CD4-positive, alpha-beta T cell treated with Interleukin-6 for 4 hours (primary cell): ENCODE measurements around the gene SIK2.

Experiments
- DNase-seq: peaks from one replicate; pipeline ENCODE4 v3.0.0-alpha.2; 2020; ENCODE audit warnings: mixed read lengths

SIK2 gene

DNA sequence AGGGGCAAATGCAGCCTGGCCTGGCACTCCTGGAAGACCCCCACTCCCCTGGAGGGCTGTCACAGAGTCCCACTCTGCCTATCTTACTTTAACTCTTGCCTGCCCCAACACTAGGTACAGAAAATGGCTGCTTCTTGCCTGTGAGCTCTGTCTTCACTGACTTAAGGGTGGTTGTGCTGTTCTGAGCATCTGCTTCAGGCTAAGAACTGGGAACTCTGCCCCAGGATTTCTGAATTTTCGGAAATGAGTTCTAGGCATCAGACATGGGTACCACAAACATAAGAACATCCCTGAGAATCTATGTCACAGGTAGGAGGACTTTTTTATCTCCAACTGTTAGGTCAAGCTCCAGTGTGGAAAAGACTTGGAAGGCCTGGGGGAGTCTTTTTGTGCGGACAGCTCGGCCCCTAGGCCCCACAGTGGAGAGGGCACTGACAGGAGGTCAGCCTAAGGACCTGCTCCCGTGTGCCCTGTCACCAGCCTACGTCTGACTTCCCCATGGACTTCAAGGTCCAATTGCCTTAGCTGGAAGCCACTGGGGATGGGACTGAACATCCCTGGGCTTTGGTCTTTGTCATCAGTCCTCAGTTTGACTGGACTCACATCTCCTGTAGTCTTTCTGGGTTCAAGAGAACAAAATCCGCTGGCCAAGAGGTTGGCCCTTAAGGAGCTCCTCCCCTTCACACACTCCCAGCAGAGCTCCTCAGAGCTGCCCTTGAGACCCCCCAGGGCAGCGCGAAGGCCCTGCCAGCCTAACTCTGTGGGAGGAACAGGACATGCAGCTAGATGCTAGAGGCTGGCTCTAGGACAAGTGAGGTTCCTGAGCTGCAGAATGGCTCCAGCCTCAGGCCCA, 132.1 kb downstream of the SIK2 start:
- DNase-seq, result no peak

DNA sequence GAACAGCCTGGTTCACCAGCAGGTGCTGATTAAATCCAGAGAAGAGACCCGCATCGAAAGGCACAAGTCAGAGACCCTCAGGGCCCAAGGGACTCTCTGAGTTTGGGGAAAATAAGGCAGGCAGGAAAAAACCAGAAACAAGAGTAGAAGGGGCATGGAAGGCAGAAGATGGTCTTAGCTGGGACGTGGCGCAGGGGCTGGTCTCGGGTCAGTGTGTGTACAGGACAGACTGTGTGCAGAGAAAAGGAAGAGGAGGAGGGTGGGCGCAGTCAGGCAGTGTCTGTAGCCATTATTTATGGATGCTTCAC, 132.7 kb downstream of the SIK2 start:
- no peak for DNase-seq

DNA sequence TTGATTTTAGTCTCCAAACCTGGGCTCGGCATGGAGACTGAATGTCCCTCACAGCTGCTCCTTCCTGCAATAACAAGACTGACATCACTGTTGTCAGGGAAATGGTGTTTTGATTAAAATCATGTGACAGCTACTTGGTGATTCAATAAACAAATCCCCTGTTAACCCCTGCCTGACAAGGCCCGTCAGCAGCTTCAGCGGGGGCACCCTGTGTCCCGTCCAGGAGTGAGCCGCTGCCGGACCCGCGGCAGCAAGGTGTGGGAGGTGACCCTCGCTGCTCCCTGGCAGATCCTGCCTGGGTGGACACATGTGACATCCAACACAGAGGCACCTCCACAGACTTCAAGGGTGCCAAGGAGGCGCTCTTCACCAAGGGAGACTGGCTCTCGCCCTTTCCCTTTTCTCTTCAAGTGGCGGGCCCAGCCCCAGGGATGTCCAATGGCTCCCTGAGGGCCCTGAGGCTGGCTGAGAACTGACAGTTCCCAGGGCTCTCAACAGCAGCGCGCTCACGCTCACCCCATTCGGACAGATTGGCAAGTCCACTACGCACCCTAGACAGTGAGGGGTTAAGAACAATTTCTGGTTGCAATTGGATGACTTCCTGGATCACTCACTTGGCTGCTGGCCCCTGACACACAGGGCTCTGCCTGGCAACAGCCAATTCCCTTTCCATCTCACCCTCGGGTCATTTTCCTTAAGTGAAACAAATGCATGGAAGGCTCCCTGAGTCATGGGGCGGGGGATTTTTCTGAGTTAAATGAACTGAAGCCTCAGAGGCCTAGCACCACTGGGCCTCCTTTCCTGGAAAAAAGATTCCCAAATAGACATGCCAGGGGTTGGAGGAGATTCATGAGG, 133.2 kb downstream of the SIK2 start:
- no peak for DNase-seq

DNA sequence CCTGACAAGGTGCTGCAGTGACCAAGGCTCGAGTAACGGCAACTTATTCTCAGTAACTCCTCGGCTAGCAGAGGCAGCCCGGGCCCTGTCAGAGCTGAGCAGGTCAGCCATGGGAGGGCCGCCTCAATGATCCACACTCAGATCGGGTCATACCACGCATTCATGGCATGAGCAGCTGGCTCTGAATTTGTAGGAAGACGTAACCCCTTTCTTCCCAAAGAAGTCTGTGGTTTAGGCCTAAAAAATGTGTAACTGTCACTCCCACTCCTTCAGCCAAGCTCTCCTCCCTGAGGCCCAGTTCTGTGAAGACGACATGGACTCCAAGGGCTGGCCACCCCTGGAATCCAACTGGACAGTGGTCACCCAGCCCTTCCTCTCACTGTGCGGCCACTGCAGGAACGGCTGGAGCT, 133.9 kb downstream of the SIK2 start:
- no peak for DNase-seq

DNA sequence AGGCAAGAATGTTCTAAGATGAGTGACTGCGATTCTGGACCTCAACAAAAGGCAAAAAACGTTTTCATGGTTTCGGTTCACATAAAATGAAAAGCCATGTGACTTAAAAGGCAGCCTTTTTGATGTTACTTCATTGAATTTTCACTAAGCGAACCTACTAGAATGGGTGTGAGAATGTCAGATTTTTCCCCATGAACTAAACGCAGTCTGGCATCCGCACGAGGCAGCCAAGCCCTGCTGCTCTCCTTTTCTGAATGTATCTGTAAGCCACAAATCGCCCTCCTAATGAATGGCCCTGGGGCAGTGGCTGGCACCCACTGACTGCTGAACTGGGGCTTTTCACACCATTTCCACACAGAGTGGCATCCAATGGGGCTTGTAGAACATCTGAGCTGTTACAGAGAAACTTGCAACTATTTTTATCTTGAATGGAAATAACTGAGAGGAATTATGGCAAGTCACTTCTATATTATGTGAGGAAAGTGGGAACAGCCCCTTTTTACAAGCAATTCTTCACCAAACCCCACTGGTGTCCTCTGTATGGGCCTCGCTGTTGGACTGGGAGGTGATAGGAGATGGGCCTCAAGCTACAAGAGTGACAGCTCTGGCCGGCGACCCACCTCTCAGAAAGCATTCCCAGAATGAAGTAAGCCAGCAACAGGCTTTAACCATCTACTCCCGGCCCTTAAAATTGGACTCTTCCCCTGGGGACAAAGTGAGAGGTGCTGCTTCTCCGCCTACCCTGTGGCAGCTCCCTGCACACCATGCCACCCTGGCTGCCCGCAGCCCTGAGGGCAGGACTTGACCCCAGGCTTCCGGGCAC, 134.6 kb downstream of the SIK2 start:
- DNase-seq, result no peak

DNA sequence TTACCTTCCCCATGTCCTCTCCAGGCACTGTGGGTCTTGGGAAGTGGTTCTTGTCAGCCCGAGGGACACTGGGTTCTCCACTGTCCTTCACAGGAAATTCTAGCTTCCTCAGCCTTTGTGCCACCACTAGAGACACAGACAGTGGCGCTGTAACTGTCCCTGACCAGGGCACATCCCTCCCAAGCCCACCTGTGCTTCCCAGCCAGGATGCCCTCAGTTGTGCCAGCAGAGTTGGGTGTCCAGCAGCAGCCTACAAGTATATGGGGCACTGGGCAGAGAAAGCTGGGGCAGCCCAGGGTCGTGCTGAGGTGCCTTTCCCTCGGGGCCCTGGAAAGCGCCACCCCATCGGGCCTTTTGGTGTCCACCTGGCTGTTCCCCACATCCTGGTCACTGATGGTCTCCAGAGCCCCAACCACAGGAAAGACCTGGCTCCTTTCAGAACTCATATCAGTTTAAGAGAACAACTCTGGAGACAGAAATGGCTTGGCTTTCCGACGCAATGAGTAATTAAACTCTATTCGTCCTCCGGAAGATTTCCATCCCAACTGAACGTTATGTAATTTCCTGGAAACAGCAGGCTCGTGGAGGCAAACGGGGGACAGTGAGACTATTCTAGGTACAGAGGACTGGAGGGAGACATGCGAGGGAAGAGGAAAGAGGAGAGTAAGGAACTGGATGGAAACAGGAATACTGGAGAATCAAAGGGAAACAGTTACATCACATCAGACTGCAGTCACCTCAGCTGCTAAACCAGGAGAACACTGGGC, 135.4 kb downstream of the SIK2 start:
- DNase-seq, result no peak

DNA sequence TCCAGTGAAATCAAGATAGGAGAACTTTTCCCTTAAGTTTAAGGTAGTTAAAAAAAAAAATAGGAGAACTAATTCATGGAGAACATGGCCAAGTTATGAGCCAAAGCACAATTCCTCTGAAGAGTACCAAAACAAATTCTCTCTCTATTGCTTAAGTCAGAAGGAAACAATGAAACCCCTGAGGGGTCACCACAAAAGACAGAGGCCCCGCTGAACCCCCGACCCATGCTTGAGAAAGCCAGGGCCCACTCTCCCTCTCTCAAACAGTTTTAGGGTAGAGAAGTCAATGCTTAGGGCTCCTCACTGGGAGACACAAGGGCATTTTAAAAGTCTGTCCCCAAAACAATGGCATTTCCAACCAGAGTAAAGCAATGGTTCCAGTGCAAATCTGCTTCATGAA, 137.1 kb downstream of the SIK2 start:
- no peak for DNase-seq

DNA sequence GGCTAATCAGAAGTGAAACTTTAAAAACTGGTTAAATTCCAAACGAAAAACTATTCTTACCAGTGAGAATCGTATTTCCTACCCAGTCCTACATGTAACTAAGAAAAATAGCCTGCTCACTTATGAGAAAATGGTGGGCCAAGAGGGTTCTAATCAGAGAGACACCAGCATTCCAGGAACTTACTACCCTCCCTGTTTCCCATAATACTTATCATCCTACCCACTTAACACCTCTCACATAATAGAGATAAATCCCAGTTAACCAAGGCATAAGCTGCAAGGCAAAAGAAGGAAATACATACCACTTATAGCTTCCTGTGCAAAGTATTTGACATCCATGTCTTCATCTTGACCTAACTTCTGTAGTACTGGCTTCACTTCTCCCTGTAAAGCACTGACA, 139.5 kb downstream of the SIK2 start:
- no peak for DNase-seq

DNA sequence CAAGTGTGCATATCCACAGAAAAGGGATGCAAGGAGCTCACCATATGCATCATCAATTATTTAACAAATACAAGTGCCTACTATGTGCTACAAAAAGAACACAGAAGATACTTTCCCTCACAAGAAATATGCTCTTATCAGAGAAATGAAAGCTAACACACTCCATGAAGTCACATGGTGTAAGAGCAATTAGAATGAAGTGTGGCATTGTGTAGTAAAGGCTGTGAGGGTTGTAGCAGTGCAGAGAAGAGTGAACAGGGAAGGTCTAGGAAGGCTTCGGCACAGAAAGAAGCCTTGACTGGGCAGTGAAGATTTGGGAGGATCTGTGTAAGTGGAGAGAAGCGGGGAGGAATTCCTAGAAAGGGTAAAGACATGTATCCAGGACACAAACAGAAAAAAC, 141.5 kb downstream of the SIK2 start:
- no peak for DNase-seq

DNA sequence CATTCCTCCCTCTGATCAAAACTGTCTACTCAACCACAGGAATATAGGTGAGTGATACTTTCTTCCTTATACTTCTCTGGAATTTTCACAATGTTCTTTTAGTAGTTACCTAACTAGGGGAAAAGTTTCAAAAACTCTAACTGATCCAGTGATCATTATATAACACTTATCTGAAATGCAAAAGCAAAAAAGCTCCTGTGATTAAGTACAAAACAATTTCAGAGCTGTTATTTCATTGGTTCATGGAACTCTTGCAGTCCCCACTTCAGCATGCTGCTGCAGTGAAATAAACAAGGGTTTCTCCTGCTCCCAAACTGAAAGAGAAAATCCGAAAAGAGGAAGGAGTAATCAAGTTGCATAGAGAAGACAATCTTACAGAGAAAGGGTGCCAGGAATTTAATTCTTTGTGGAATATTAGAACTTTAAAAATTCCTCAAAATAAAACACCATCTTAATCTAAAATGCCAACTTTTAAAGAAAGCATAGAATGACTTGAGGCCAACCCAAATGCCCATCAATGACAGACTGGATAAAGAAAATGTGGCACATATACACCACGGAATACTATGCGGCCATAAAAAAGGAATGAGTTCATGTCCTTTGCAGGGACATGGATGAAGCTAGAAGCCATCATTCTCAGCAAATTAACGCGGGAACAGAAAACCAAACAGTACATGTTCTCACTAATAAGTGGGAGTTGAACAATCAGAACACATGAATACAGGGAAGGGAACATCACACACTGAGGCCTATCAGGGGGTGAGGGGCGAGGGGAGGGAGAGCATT, 143.7 kb downstream of the SIK2 start:
- DNase-seq, result no peak

DNA sequence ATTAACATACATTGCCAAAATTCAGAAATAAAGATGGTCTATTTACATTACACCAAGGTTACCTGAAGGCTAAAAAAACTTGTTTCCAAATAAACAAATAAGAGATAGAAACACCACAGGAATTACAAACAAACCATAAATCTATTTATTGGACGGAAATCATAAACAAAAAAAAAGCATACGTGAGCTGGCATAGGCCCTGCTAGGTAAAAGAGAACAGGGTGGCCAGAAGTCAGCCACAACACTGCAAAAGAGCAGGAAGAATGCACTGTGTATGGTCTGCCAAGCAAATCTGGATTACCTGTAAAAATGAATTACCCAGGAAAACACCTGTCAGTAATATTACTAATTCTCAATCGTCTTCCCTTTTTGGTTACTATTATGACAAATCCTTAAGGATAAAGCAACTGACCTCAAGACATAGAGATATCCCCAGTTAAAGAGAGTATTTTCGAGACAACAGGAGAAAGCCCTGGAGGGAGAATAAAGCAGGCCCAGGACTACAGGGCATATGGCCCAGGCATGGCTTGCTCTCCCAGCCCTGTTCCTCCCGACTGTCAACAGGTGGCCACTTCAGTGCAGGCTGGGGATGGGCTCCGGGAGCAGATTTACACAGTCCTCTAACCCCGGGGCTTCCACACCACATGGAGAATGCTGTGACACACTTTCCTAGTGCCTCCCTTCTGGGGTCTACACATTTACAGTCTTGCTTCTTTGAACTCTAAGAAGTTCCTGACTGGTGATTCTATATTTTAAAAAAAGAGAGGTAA, 146.0 kb downstream of the SIK2 start:
- DNase-seq, result no peak

DNA sequence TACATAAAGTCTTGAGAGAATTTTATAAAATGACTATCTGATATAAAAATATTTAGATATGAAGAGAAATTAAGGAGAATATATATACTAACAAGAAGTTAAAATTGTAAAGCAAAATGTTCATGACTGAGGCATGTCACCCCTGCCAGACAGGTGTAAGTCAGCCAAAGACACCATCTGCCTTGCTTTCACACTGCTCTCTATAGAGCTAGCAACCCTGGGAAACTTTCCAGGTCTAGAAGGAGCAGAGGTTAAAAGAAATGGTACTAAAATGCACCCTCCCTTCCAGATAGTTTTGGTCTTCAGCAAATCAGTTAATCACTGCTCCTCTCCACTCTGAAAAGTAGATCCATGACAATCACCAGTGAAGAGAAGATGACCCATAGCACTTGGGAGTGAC, 147.4 kb downstream of the SIK2 start:
- DNase-seq, result no peak

DNA sequence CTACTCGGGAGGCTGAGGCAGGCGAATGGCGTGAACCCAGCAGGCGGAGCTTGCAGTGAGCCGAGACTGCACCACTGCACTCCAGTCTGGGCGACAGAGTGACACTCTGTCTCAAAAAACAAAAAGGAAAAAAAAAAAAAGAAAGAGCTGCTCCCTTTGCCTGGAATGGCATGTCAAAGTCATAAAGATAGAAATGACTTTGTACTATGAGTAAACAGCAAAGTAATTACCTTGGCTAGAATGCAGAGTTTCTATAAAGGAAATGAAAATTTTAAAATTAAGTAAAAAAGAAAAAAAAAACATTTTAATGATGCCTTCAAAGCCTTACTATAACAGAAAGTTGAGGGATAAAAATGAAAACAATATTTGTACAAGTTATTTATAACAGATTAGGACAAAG, 153.8 kb downstream of the SIK2 start:
- no peak for DNase-seq

DNA sequence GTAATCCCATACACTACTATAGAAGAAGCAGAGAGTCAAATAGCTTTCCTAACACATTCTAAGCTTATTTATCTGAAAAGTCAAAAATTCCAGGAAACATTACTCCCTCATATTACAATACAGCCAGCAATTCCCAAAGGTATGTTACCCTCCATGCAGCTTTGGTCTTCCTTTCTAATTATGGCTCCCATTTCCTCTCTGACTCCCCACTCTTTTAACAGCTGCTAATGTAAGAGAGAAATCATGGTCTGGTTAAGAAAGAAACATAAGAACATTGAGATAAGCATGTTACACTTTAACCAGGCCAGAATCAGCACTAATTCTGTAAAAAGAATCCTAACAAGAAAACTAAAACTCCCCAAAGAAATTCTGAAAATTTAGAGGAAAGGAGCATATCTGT, 157.1 kb downstream of the SIK2 start:
- no peak for DNase-seq

DNA sequence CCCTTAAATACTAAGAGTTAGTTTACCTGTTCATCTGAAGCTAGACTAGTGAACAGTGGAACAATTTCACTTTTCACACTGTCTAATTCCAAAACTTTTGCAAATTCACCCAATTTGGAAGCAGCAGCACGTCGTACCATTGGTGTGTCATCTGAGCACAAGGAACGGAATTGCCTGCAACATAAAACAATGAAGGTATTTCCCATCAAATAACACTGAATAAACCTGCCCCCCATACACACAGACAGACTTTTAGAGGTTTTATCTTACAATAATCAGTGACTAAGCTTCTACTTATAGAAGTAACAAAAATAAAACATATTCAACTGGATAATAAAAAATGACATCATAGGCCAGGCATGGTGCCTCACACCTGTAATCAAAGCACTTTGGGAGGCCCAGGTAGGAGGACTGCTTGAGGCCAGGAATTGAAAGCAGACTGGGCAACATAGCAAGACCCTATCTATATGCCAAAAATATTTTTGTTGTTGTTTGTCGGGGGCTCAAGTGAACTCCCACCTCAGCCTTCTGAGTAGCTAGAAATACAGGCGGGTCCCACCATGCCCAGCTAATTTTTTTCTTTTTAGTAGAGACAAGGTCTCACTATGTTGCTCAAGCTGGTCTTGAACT, 157.6 kb downstream of the SIK2 start:
- no peak for DNase-seq

DNA sequence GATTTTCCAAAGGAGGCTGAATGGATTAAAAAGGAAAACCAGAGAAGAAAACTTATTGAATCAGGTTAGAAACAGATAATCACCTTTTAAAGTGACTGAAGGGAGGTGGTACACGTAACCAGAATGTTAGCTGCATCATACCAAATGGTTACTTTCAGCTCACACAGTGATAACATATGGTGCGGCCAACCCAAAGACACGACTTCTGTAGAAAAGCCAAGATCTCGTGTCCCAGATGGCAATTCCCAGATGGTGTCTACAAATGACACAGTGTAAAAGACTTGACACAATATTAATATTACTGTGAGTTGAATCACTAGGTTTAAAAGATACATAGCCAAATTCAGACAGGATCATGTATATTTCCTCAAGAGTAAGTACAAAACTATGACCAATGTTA, 158.8 kb downstream of the SIK2 start:
- no peak for DNase-seq

DNA sequence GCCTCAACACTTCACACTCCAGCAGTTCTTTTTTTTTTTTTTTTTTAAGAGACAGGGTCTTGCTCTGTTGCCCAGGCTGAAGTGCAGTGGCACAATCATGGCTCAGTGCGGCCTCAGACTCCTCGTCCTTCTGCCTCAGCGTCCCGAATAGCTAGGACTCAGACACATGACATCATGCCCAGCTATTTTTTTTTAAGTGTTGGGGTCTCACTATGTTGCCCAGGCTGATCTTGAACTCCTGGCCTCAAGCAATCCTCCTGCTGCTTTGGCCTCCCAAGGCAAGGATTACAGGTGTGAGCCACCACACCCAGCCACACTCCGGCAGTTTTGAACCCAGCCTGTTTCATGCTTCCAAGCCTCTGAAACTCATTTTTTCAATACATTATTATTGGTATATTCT, 160.3 kb downstream of the SIK2 start:
- DNase-seq, result no peak

DNA sequence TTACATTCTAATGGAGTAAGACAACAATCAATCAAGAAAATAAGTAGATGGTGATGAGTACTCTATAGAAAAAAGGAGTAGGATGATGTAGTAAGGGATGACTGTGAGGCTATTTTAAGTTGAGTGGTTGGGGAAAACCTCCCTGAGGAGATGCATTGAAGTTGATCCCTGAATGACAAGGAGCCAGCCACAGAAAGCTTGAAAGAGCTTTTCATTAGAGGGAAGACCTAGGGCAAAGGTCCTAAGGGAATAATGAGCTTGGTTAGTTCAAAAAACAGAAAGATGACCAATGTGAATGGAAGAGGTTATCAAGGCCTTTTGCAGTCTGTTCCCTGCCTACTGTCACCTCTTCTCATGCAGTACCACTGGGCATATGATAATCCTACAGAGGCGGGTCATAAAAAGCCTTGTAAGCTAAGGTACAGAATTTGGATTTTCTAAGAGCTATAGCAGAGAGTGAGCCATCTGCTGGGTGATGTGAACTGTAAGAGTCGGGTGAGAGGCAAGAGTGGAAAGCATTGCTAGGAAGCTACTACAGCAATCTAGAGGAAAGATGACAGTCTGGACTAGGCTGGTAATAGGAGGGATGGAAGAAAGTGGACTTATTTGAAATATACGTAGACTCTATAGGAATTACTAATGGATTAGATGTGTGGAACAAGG, 160.9 kb downstream of the SIK2 start:
- DNase-seq, result no peak

DNA sequence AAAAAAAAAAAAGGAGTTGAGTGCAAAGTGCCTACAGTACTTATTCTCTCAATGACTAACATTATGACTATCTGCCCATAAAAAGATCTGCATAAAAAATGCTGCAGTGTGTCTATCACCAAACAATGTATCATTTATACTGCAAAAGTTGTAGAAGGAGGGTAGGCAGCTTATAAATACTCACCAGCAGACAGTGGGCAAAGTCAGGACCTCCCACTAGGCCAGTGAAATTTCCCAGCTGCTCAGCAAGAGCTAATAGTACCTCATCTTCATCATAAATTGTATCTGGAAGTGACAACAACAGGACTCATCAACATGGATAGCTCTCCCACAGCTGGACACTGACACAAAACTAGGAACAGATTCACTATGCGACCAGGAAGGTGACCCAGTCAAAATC, 162.4 kb downstream of the SIK2 start:
- DNase-seq, result no peak
